ENCODE measurements around the gene ZNF333.

Gene ZNF333

GRCh38 chr19:14689598-14690503 lies at the start of gene ZNF333:
Gene ZNF333, plus strand, starts transcription at chr19:14690048. Its CDS starts 3,444 bp downstream, at chr19:14693492.
- DNase-seq (ENCODE audit: low read depth): peak; percentile 67

- no peak for DNase-seq (ENCODE audit: low read depth)
Measured at GRCh38 chr19:14648506-14648905, 41.3 kb upstream of the ZNF333 start.

GRCh38 chr19:14649020-14649419 lies 40.8 kb upstream of the ZNF333 start:
- DNase-seq (ENCODE audit: low read depth): no peak

GRCh38 chr19:14650161-14650560 lies 39.7 kb upstream of the ZNF333 start:
- no peak for DNase-seq (ENCODE audit: low read depth)

GRCh38 chr19:14654786-14655560 lies 34.9 kb upstream of the ZNF333 start:
- no peak for DNase-seq (ENCODE audit: low read depth)

GRCh38 chr19:14655726-14656125 lies 34.1 kb upstream of the ZNF333 start:
- no peak for DNase-seq (ENCODE audit: low read depth)

- no peak for DNase-seq (ENCODE audit: low read depth)
Measured at GRCh38 chr19:14659874-14660489, 29.9 kb upstream of the ZNF333 start.

- no peak for DNase-seq (ENCODE audit: low read depth)
Measured at GRCh38 chr19:14661372-14661924, 28.4 kb upstream of the ZNF333 start.

GRCh38 chr19:14669940-14670339 lies 19.9 kb upstream of the ZNF333 start:
- no peak for DNase-seq (ENCODE audit: low read depth)

GRCh38 chr19:14670408-14670807 lies 19.4 kb upstream of the ZNF333 start:
- no peak for DNase-seq (ENCODE audit: low read depth)

- DNase-seq (ENCODE audit: low read depth): no peak
Measured at GRCh38 chr19:14672188-14672872, 17.5 kb upstream of the ZNF333 start.

GRCh38 chr19:14673088-14673487 lies 16.8 kb upstream of the ZNF333 start:
- no peak for DNase-seq (ENCODE audit: low read depth)

- DNase-seq (ENCODE audit: low read depth): no peak
Measured at GRCh38 chr19:14674764-14675163, 15.1 kb upstream of the ZNF333 start, which contains the start of gene ADGRE3. Gene ADGRE3, minus strand, starts transcription at chr19:14674844. Its CDS starts 74 bp downstream, at chr19:14674770.

- no peak for DNase-seq (ENCODE audit: low read depth)
Measured at GRCh38 chr19:14676762-14677161, 13.1 kb upstream of the ZNF333 start.

GRCh38 chr19:14677464-14677863 lies 12.4 kb upstream of the ZNF333 start:
- DNase-seq (ENCODE audit: low read depth): no peak

- DNase-seq (ENCODE audit: low read depth): no peak
Measured at GRCh38 chr19:14678199-14678598, 11.6 kb upstream of the ZNF333 start.

- no peak for DNase-seq (ENCODE audit: low read depth)
Measured at GRCh38 chr19:14682084-14682483, 7.8 kb upstream of the ZNF333 start.

- no peak for DNase-seq (ENCODE audit: low read depth)
Measured at GRCh38 chr19:14683439-14683838, 6.4 kb upstream of the ZNF333 start.

- DNase-seq (ENCODE audit: low read depth): no peak
Measured at GRCh38 chr19:14686411-14686810, 3.4 kb upstream of the ZNF333 start.

GRCh38 chr19:14694641-14695266 lies 4.9 kb downstream of the ZNF333 start:
- no peak for DNase-seq (ENCODE audit: low read depth)

- DNase-seq (ENCODE audit: low read depth): no peak
Measured at GRCh38 chr19:14695471-14695870, 5.6 kb downstream of the ZNF333 start.

Measured in GM04504 (cell line).